ENCODE results near the gene HIBADH.

The HIBADH gene

DNA sequence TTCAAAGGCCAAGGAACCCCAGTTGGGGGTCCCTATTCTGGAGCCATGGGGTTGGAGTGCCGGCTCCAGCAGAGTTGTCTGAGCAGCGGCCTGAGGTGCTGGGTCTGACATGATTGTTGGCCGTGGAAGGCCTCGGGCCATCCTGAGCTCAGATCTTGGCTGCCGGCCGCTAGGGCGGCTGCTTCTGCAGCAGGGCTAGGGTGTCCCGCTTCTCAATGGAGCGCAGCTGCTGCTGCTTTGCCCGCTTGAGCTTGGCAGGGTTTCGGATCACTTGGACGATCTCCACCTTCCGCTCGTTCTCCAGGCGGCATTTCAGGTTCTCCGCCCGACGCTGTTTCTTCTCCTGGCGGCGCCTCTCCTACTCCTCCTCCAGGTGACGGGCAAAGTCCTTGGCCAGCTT, 171.1 kb downstream of the HIBADH start:
- DNase-seq (ENCODE audit: extremely low spot score), result no peak
- ChIA-PET POLR2A (no interaction called here), CTCF (no interaction called here)
- TF ChIP-seq CTCF (IDR thresholded peaks at IDR 0.05; ENCODE audit: control extremely low read depth, extremely low read depth, low read depth, missing control alignments), result no peak

DNA sequence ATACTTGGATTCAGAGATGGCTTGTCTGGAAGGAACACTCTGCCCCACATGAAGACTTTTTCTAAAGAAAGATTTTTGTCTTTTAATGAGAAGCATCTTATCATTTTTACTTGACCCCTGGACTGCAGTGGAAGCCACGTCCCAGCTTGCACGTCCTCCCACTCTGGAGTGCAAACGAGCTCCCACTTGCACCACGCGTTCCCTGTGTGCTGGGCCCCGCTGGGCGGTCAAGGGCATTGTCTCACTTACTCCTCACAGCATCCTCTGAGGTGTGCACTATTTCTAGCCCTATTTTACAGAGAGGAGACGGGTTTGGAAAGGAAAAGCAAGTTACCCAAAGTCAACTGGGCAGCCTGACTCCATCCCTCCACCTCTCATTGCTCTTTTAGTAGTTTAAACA, 175.2 kb downstream of the HIBADH start:
- CTCF ChIA-PET, result no interaction called here
- POLR2A ChIA-PET, result no interaction called here
- DNase-seq (ENCODE audit: extremely low spot score), result no peak
- TF ChIP-seq CTCF (IDR thresholded peaks at IDR 0.05; ENCODE audit: control extremely low read depth, extremely low read depth, low read depth, missing control alignments), result no peak

DNA sequence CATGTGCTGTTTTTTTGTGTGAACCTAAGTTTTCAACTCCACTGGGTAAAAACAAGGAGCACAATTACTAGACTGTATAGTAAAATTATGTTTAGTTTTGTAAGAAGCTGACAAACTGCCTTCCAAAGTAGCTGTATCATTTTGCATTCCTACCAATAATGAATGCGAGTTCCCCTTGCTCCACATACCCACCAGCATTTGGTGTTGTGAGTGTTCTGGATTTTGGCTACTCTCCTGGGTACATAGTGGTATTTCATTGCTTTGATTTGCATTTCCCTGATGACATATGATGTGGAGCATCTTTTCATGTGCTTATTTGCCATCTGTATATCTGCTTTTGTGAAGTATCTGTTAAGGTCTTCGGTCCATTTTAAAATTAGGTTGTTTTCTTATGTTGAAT, 178.2 kb downstream of the HIBADH start:
- DNase-seq (ENCODE audit: extremely low spot score), result no peak
- ChIA-PET POLR2A (no interaction called here), CTCF (interaction anchor here (1.0 kb wide), 1 partner anchor 13 kb away, joined by 3 read pairs; no protein-coding TSS in a partner anchor)
- no peak for TF ChIP-seq CTCF (IDR thresholded peaks at IDR 0.05; ENCODE audit: control extremely low read depth, extremely low read depth, low read depth, missing control alignments)

- no peak for TF ChIP-seq CTCF (IDR thresholded peaks at IDR 0.05; ENCODE audit: control extremely low read depth, extremely low read depth, low read depth, missing control alignments)
- CTCF ChIA-PET, result no interaction called here
- no peak for DNase-seq (ENCODE audit: extremely low spot score)
- POLR2A ChIA-PET, result no interaction called here
These were observed 180.5 kb downstream of the HIBADH start for GRCh38 chr7:27482219-27482618.

- no peak for DNase-seq (ENCODE audit: extremely low spot score)
- ChIA-PET POLR2A (no interaction called here), CTCF (interaction anchor here (1.1 kb wide), 1 partner anchor 9 kb away, joined by 5 read pairs; no protein-coding TSS in a partner anchor)
- TF ChIP-seq CTCF (IDR thresholded peaks at IDR 0.05; ENCODE audit: control extremely low read depth, extremely low read depth, low read depth, missing control alignments), result no peak
These were observed 184.1 kb downstream of the HIBADH start for GRCh38 chr7:27478556-27478955.

DNA sequence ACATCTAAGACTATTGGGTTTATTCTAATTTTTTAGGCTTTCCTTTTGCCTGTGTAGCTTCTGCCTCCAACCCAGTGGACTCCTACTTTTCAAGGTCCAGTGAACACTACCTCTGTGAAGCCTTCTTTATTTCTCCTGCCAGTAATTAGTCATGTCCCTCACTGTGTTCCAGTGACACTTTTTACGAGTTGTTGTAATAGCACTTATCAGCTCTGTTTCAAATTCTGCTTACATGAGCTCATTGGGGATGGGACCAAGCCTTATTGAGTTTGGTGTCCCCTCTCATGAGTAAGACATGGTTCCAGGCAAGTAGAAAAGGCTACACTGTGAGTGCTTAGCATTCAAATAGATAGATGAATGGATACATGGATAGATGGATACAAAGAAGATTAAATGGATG, 184.6 kb downstream of the HIBADH start:
- ChIA-PET POLR2A (no interaction called here), CTCF (interaction anchor here (1.1 kb wide), 1 partner anchor 8 kb away, joined by 5 read pairs; no protein-coding TSS in a partner anchor)
- DNase-seq (ENCODE audit: extremely low spot score), result no peak
- TF ChIP-seq CTCF (IDR thresholded peaks at IDR 0.05; ENCODE audit: control extremely low read depth, extremely low read depth, low read depth, missing control alignments), result no peak

DNA sequence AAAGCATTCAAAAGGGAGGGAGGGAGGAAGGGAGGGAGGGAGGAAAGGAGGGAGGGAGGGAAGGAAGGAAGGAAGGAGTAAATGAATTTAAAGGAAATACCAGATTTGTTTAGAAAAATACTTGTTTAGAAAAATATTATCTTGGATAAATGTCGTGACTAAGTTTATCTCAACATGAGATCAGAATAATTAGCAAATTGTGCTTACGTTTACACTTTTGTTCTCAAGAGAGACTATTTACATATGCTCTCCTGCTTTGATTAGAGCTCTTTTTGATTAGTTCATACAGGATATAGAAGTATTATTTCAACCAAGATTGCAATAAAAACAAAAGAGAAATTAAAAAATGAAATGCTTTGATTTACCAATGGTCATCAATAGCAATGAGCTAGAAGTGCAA, 186.2 kb downstream of the HIBADH start:
- ChIA-PET POLR2A (no interaction called here), CTCF (no interaction called here)
- TF ChIP-seq CTCF (IDR thresholded peaks at IDR 0.05; ENCODE audit: control extremely low read depth, extremely low read depth, low read depth, missing control alignments), result no peak
- no peak for DNase-seq (ENCODE audit: extremely low spot score)

Data from GM10248 (cell line).